WTC11 (cell line): ENCODE measurements around the gene ST6GALNAC5. TPM values are rescaled to one million over a fixed set of nuclear protein-coding genes. Genes with fewer than 3 reads are reported as not detected.
"Not testable (repeated sequence)": the region's sequence is repeated elsewhere in the genome, so short reads cannot be mapped to it uniquely, and the experiment has no call there.

ENCODE experiments used
- ATAC-seq: fragments of 200-7000 bp; cut with Tn5 transposase; 2 replicates; pipeline ENCODE4 v1.10.0; 2021; ENCODE audit warnings: mild to moderate bottlenecking, moderate library complexity
- CTCF ChIA-PET: fragments of 300-600 bp; sonication (Branson Sonifier 250); formaldehyde crosslinking; loops from one replicate; lab custom pipeline; 2021; ENCODE audit warnings: antibody characterized with exemption; lab: Charles Lee
- POLR2A ChIA-PET: fragments of 350-600 bp; sonication (Branson Sonifier 250); formaldehyde crosslinking; loops from one replicate; lab custom pipeline; 2021; ENCODE audit warnings: antibody characterized with exemption; lab: Charles Lee
- DNase-seq: peaks from one replicate; pipeline ENCODE4 v3.0.0; 2021; ENCODE audit warnings: low spot score
- H3K27ac Mint-ChIP-seq: 2 replicates; pipeline ENCODE4 v1.8.0; 2021; ENCODE audit warnings: mixed read lengths
- H3K27me3 Mint-ChIP-seq: 2 replicates; pipeline ENCODE4 v1.8.0; 2021; ENCODE audit warnings: low read depth, mild to moderate bottlenecking, moderate library complexity, mixed read lengths
- H3K36me3 Mint-ChIP-seq: 2 replicates; pipeline ENCODE4 v1.8.0; 2021; ENCODE audit warnings: mixed read lengths
- H3K4me1 Mint-ChIP-seq: 2 replicates; pipeline ENCODE4 v1.8.0; 2022; ENCODE audit warnings: mixed read lengths
- H3K4me3 Mint-ChIP-seq: 2 replicates; pipeline ENCODE4 v1.8.0; 2021; ENCODE audit warnings: mild to moderate bottlenecking, moderate library complexity, mixed read lengths
- H3K9me3 Mint-ChIP-seq: 2 replicates; pipeline ENCODE4 v1.8.0; 2021; ENCODE audit warnings: mixed read lengths
- ARID4B ChIP-seq: sonication (generic); formaldehyde crosslinking; IDR thresholded peaks from 2 replicates; pipeline ENCODE4 v1.8.0; 2023; ENCODE audit warnings: missing genetic modification reagents, mild to moderate bottlenecking, borderline replicate concordance
- ATF1 ChIP-seq: sonication (generic); formaldehyde crosslinking; IDR thresholded peaks from 2 replicates; pipeline ENCODE4 v1.8.1; 2023; ENCODE audit warnings: mild to moderate bottlenecking, moderate library complexity, missing genetic modification reagents
- ERG ChIP-seq: fragments of 250-450 bp; sonication (Bioruptor Pico); IDR thresholded peaks from 2 replicates; pipeline ENCODE4 v1.8.0; 2021; ENCODE audit warnings: mild to moderate bottlenecking
- ESRRA ChIP-seq: sonication (generic); formaldehyde crosslinking; IDR thresholded peaks from 2 replicates; pipeline ENCODE4 v1.8.1; 2022; ENCODE audit warnings: mild to moderate bottlenecking, missing genetic modification reagents, borderline replicate concordance
- FOXP1 ChIP-seq: sonication (generic); formaldehyde crosslinking; IDR thresholded peaks from 2 replicates; pipeline ENCODE4 v1.8.0; 2022; ENCODE audit warnings: missing genetic modification reagents, mild to moderate bottlenecking, moderate library complexity, borderline replicate concordance
- GRHL2 ChIP-seq: fragments of 250-450 bp; sonication (Bioruptor Pico); IDR thresholded peaks from 2 replicates; pipeline ENCODE4 v1.8.0; 2022; ENCODE audit warnings: mild to moderate bottlenecking, moderate library complexity; ENCODE audit not compliant: insufficient replicate concordance, severe bottlenecking
- GTF2I ChIP-seq: fragments of 250-450 bp; sonication (Bioruptor Pico); conservative IDR thresholded peaks from 2 replicates; pipeline ENCODE4 v1.4.0; 2021; ENCODE audit warnings: mild to moderate bottlenecking
- HMGXB4 ChIP-seq: sonication (generic); formaldehyde crosslinking; IDR thresholded peaks from 2 replicates; pipeline ENCODE4 v1.8.1; 2023; ENCODE audit warnings: mild to moderate bottlenecking, moderate library complexity, missing genetic modification reagents
- JUN ChIP-seq: sonication (generic); formaldehyde crosslinking; IDR thresholded peaks from 2 replicates; pipeline ENCODE4 v1.8.0; 2023; ENCODE audit warnings: mild to moderate bottlenecking, missing genetic modification reagents
- MAX ChIP-seq: sonication (generic); formaldehyde crosslinking; IDR thresholded peaks from 2 replicates; pipeline ENCODE4 v1.8.0; 2022; ENCODE audit warnings: mild to moderate bottlenecking, missing genetic modification reagents
- MXD4 ChIP-seq: fragments of 250-450 bp; sonication (Bioruptor Pico); IDR thresholded peaks from 2 replicates; pipeline ENCODE4 v1.8.0; 2021; ENCODE audit warnings: mild to moderate bottlenecking, moderate library complexity, borderline replicate concordance
- NFYB ChIP-seq: sonication (generic); formaldehyde crosslinking; conservative IDR thresholded peaks from 2 replicates; pipeline ENCODE4 v1.8.0; 2022; ENCODE audit warnings: low read depth, missing genetic modification reagents
- ZMAT4 ChIP-seq: fragments of 250-450 bp; sonication (Bioruptor Pico); IDR thresholded peaks from 2 replicates; pipeline ENCODE4 v1.9.0; 2021; ENCODE audit warnings: mild to moderate bottlenecking
- ZNF423 ChIP-seq: fragments of 250-450 bp; sonication (Bioruptor Pico); IDR thresholded peaks from 2 replicates; pipeline ENCODE4 v2.1.2; 2022; ENCODE audit warnings: mild to moderate bottlenecking, moderate library complexity
- total RNA-seq: library from RNA; stranded (reverse); gene quantifications from 3 replicates; pipeline ENCODE4 v1.2.3, GENCODE V29; 2021

Gene ST6GALNAC5
- total RNA-seq, 1 experiment from 2014 or later: 9.6 TPM

- ChIA-PET POLR2A (no interaction called here), CTCF (no interaction called here)
- DNase-seq (no peak), ATAC-seq (no peak)
- H3K27me3 Mint-ChIP-seq: peaks cover 17% of the 10 kb centered on the region
- peaks cover 3% of the 10 kb centered on the region; the same call in 1 of the 2 replicates for H3K4me1 Mint-ChIP-seq
- peaks cover 11% of the 10 kb centered on the region for H3K9me3 Mint-ChIP-seq
- no peak overlapping the region for H3K27ac Mint-ChIP-seq
- H3K36me3 Mint-ChIP-seq: peaks cover 14% of the 10 kb centered on the region
- no peak overlapping the region for H3K4me3 Mint-ChIP-seq
- TF ChIP-seq ZMAT4 (CRISPR knock-in tag) (no peak), JUN (CRISPR knock-in tag) (no peak), HMGXB4 (CRISPR knock-in tag) (no peak), GTF2I (CRISPR knock-in tag) (0 out of 2 replicates have a peak, but pooled peaks have one; percentile 49)
Measured at GRCh38 chr1:76872944-76873343, 5.7 kb downstream of the ST6GALNAC5 start.

GRCh38 chr1:76876655-76877395 is 9.5 kb downstream of the ST6GALNAC5 start:
- H3K36me3 Mint-ChIP-seq: peaks cover 14% of the 10 kb centered on the region
- peaks cover 11% of the 10 kb centered on the region for H3K9me3 Mint-ChIP-seq
- ChIA-PET CTCF (no interaction called here), POLR2A (no interaction called here)
- TF ChIP-seq ZNF423 (CRISPR knock-in tag) (no peak), ARID4B (CRISPR knock-in tag) (no peak), GRHL2 (CRISPR knock-in tag) (no peak), NFYB (no peak), ESRRA (CRISPR knock-in tag) (no peak), ERG (CRISPR knock-in tag) (no peak), MXD4 (CRISPR knock-in tag) (no peak), MAX (CRISPR knock-in tag) (no peak), FOXP1 (CRISPR knock-in tag) (no peak), ATF1 (CRISPR knock-in tag) (no peak)
- DNase-seq (no peak), ATAC-seq (no peak)
- no peaks in the 10 kb centered on the region for H3K4me1 Mint-ChIP-seq
- no peak overlapping the region for H3K4me3 Mint-ChIP-seq
- no peaks in the 10 kb centered on the region for H3K27me3 Mint-ChIP-seq
- no peak overlapping the region for H3K27ac Mint-ChIP-seq

GRCh38 chr1:76879014-76879413 is 11.7 kb downstream of the ST6GALNAC5 start:
- H3K4me1 Mint-ChIP-seq, H3K4me3 Mint-ChIP-seq, POLR2A ChIA-PET, CTCF ChIA-PET, H3K9me3 Mint-ChIP-seq, DNase-seq, H3K27ac Mint-ChIP-seq, ATAC-seq, H3K36me3 Mint-ChIP-seq, H3K27me3 Mint-ChIP-seq: not testable (repeated sequence)
